NCI-H2196 treated with DMSO at 0.1 percent for 48 hours (cell line): ENCODE measurements around the gene ERCC5.
A peak's percentile ranks its signal among the peaks of the same experiment; 100 is the strongest.

Source experiments
- DNase-seq: peaks from one replicate; lab custom pipeline; 2025; ENCODE audit not compliant: unreplicated experiment; lab: John Stamatoyannopoulos, UW

The ERCC5 gene

GRCh38 chr13:102839462-102839861 lies 6.4 kb upstream of the ERCC5 start:
- no peak for DNase-seq

- no peak for DNase-seq
Measured at GRCh38 chr13:102845289-102845629, 573 bp upstream of the ERCC5 start.

- DNase-seq = no peak
Measured at GRCh38 chr13:102846261-102847015, 606 bp downstream of the ERCC5 start.

GRCh38 chr13:102847272-102848234 lies 1.7 kb downstream of the ERCC5 start:
- peak; percentile 22 for DNase-seq

- no peak for DNase-seq
Measured at GRCh38 chr13:102848956-102849355, 3.1 kb downstream of the ERCC5 start.

GRCh38 chr13:102852556-102852955 lies 6.7 kb downstream of the ERCC5 start:
- DNase-seq = no peak

- DNase-seq = no peak
Measured at GRCh38 chr13:102854675-102855074, 8.8 kb downstream of the ERCC5 start.

GRCh38 chr13:102856557-102856956 lies 10.7 kb downstream of the ERCC5 start:
- DNase-seq = no peak

- DNase-seq = no peak
Measured at GRCh38 chr13:102862624-102863210, 16.9 kb downstream of the ERCC5 start.

- DNase-seq = no peak
Measured at GRCh38 chr13:102863590-102863989, 17.8 kb downstream of the ERCC5 start.

GRCh38 chr13:102868366-102868936 lies 22.6 kb downstream of the ERCC5 start:
- no peak for DNase-seq

GRCh38 chr13:102869948-102870676 lies 24.3 kb downstream of the ERCC5 start:
- no peak for DNase-seq

- no peak for DNase-seq
Measured at GRCh38 chr13:102870677-102871415, 25.0 kb downstream of the ERCC5 start.

- no peak for DNase-seq
Measured at GRCh38 chr13:102872131-102872530, 26.3 kb downstream of the ERCC5 start.

GRCh38 chr13:102872531-102872930 lies 26.7 kb downstream of the ERCC5 start:
- DNase-seq = no peak

- no peak for DNase-seq
Measured at GRCh38 chr13:102873653-102874052, 27.8 kb downstream of the ERCC5 start.

- no peak for DNase-seq
Measured at GRCh38 chr13:102875256-102875655, 29.4 kb downstream of the ERCC5 start.

- no peak for DNase-seq
Measured at GRCh38 chr13:102877303-102877702, 31.5 kb downstream of the ERCC5 start.

- DNase-seq = no peak
Measured at GRCh38 chr13:102878481-102878880, 32.6 kb downstream of the ERCC5 start.
